22Rv1 (cell line): ENCODE results near the gene PCBP1.
"Not testable (repeated sequence)": the region's sequence is repeated elsewhere in the genome, so short reads cannot be mapped to it uniquely, and the experiment has no call there.

Experiments used
- H3K27ac ChIP-seq: fragments of 450-650 bp; 2 replicates; pipeline ENCODE4 v1.5.1; 2017
- CTCF ChIP-seq: fragments of 450-650 bp; IDR thresholded peaks from 2 replicates; pipeline ENCODE4 v1.5.1; 2017; ENCODE audit warnings: mild to moderate bottlenecking
- ZFX ChIP-seq: fragments of 450-650 bp; IDR thresholded peaks from 2 replicates; pipeline ENCODE4 v1.6.1; 2017; ENCODE audit warnings: antibody characterized with exemption, borderline replicate concordance

Gene PCBP1

GRCh38 chr2:70088598-70089219 lies 1.4 kb downstream of the PCBP1 start:
- H3K27ac ChIP-seq = peak overlapping the region; percentile 100
- no peak for TF ChIP-seq ZFX
- TF ChIP-seq CTCF = no peak

DNA sequence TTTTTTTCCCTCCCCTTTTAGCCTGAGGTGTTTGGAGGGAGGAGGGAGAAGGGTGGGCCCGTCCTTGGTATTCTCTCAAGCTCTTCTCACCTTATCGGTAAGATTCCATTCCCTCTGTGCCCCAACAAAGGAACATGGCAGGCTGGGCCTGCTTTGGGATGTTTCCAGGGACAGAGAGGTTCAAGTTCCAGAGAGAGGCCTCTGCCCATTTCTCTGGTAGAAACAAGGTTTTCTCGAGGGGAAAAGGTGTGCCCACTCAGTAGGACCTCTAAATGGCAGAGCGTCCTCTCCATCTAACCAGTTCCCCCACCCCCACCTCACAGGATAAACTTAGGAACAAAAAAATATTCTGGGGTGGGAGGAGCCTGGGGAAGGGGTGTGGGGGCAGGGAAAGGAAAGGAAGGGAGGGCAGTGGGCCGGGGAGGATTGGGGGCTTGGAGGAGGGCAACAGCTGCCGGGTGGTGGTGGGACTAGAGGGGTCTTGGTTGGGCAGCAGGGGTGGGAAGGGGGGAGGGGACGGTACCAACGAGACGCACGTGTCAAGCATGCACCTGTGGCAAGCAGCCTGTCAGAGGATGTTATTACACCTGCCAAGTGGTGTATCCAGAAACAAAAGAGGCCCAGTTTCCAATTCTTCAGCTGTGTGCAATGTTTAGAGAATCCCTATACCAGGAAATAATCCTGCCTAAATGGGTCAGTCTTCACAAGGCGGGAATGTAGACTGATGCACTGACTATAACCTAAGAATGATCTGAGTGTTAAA lies 2.1 kb downstream of the PCBP1 start:
- TF ChIP-seq ZFX = no peak
- no peak for TF ChIP-seq CTCF
- peak overlapping the region; percentile 100 for H3K27ac ChIP-seq

GRCh38 chr2:70089983-70090525 lies 2.8 kb downstream of the PCBP1 start:
- peak overlapping the region; percentile 100 for H3K27ac ChIP-seq
- no peak for TF ChIP-seq CTCF
- no peak for TF ChIP-seq ZFX

DNA sequence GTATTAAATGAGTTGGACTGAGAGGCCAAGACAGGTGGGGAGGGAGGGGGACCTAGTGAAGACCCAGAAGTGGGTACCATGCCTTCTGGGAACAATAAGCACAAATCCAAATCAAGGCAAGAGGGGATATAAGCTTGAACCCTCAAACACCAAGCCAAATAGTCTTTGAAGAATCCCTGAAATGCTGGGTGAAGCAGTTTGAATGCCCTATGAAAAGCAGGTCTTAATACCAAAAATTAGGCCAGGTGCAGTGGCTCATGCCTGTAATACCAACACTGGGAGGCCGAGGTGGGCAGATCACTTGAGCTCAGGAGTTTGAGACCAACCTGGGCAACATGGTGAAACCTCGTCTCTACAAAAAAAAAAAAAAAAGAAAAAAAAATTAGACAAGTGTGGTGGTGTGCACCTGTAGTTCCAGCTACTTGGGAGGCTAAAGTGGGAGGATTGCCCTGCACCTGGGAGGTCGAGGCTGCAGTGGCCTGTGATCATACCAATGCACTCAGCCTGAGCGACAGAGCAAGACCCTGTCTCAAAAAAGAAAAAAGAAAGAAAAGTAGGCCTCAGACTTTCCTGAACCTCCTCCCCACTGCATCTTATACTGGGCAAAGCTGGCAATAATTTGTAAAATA lies 3.5 kb downstream of the PCBP1 start:
- peak overlapping the region; percentile 100 for H3K27ac ChIP-seq
- no peak for TF ChIP-seq ZFX
- TF ChIP-seq CTCF = no peak

DNA sequence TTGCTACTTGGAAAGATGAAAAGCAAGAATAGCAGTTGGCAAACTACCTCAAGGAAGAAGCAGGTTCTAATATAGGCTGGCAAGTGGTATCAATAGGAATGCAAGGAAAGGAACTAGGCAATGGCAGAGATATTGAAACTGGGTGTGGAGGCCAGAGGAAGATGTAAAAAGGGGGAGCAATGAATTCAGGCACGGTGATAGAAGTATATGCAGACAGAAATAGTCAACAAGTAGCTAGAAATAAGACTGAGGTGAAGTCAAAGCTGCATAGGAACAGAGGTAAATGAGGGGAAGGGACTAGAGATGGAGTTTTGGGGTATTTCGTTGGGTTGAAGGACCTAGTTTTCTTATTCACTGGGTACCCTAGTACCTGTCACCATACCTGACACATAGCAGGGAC lies 4.1 kb downstream of the PCBP1 start:
- TF ChIP-seq ZFX = no peak
- TF ChIP-seq CTCF = no peak
- peak overlapping the region; percentile 100 for H3K27ac ChIP-seq

DNA sequence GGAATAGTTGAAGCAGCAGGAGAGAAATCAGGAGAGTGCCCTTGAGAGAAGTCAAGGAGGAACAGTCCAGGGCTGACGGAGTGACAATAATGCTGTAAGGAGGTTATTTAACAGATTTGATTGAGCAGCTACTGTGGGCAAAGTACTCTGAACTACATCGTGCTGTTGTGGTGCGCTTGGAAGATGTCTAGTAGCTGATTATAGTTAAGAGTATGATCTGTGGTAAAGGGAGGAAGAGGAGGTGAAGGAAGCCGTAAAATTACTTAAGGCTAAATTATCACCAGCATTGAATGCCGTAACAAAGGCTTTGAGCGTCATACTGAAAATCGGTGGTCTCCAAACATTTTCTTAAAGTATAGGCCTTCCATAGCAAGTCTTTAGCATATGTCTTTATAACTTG lies 4.5 kb downstream of the PCBP1 start:
- no peak for TF ChIP-seq CTCF
- no peak for TF ChIP-seq ZFX
- peak overlapping the region; percentile 100; the same call in 1 of the 2 replicates for H3K27ac ChIP-seq

GRCh38 chr2:70092576-70093243 lies 5.4 kb downstream of the PCBP1 start:
- not testable (repeated sequence) for H3K27ac ChIP-seq
